SKM-1 (cell line): Measurements from ENCODE around the gene ID2.
A peak's percentile ranks its signal among the peaks of the same experiment; 100 is the strongest.

ENCODE experiments used
- DNase-seq: peaks from one replicate; lab custom pipeline; 2025; ENCODE audit not compliant: unreplicated experiment; lab: John Stamatoyannopoulos, UW

The ID2 gene

DNA sequence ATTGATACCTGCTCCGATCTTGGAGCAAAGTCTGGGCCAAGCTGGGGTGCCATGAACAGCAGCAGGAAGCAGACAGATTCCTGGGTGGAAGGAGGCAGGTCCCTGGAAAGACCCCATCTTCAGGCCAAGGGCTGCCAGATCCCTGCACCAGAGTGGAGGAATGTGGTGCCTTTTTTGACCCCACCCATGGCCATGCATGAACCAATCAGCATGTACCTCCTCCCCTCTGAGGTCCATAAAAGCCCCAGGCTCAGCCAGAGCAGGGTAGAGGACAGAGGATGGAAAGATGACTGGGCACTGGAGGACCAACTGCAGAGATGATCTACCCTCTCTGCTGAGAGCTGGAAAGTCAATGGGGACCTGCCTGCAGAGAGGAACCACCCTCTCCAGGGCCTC lies 34.4 kb upstream of the ID2 start:
- no peak for DNase-seq

DNA sequence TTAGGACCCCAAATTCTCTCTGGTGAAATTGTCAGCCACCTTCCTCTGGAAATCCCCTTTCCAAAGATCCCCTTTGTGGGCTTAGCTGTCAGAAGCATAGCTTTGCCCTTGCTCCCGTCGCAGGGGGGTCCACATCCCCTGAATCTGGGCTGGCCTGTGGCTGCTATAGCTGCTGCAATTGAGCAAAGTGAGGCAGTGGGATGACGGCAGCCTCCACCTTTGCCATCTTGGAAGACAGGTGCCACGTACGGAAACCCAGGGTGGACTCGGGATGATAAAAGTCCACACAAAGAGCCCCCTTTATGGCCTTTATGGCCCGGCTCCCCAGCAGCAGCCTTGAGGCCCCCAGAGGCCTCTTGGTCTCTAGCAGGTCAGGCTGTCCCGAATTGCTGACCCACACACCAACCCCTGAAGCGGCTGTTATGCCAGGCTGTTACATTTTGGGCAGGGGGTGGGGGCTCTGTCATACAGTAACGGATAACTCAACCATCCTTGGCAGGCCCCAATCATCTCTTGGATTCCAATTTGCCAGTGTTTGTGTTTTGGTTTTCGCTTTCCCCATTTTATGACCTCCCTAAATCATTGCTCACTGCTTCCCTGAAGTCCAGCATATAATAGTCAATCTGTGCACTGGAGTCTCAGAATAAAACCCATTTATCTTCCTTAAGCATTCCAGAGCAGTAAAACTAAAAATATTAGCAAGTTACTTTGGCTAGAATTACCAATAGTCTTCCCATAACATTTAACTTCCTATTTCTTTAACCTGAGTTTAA lies 33.2 kb upstream of the ID2 start:
- DNase-seq: no peak

DNA sequence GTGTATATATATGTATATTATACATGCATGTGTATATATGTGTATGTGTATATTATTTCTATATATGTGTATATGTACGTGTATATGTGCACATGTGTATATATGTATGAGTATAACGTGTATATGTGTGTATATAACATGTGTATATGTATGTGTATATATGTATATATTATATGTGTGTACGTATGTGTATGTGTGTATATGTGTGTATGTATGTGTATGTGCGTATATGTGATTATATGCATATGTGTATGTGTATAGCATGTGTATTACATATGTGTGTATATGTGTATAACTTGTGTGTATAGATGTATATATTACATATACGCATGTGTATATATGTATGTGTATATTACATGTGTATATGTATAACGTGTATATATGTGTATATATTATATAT lies 32.1 kb upstream of the ID2 start:
- no peak for DNase-seq

DNA sequence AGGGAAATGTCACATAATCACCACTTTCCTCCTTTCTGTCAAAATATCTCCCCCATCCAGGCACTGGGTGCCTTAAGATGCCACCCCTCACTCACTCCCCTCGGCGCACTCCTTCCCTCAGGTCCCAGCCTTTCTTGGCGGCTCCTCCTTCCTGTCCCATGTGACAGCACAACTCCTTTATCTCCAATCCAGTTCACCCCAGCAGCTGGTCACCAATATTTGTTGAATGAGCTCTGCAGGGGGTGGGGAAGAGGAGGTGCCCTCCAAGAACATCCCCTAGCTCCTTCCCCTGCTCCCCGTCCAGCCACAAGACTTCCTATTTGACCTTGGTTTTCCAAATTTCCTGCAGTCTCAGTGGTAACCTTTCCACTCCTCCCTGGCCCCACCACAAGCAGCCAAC lies 31.6 kb upstream of the ID2 start:
- DNase-seq: no peak

DNA sequence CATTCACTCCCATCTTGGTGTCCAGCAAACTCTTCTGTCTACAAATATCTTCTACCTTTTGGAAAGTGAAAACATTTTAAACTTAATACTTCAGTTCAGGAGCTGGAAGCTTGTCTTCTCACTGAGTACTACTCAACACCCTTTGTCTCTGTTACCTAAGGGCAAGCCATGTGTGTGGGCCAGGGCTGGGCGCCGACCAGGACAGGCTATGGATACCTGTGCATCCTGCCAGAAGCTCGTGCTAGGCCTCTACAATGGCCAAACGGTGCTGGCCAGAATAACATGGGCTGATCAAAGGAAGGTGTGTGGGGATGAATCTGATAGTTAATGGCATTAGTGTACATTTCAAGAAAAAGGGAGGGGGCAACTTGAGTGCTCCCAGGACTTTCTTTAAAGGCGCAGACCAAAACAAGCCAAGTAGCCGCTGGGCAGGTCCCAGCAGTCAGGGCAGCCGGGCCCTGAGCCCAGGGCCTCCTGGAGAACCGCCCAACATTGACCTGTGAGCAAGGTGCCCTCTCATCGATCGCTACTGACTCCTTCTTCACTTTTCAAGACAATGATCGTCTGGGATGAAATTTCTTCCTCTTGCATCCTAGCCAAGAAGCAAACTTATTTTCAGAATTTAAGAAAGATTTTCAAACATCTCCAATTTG lies 29.0 kb upstream of the ID2 start:
- no peak for DNase-seq

DNA sequence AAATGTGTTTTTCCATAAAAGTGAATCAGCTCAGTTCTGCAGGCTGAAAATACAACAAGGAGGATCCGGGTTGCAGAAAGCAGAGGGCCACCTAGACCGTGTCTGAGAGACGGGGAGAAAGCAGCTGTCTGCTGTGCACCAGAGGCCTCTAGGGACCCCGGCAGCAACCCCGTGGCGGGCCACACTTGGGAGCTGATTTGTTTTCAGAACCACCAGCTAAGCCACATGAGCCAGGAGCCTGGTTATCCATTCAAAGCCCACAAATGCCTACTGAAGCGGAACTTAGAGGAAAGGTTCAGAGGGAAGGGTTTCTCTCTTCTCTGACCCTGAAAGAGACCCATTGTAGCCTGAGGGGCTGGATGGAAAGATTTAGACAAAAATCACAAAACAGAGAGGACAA lies 28.4 kb upstream of the ID2 start:
- DNase-seq: no peak

DNA sequence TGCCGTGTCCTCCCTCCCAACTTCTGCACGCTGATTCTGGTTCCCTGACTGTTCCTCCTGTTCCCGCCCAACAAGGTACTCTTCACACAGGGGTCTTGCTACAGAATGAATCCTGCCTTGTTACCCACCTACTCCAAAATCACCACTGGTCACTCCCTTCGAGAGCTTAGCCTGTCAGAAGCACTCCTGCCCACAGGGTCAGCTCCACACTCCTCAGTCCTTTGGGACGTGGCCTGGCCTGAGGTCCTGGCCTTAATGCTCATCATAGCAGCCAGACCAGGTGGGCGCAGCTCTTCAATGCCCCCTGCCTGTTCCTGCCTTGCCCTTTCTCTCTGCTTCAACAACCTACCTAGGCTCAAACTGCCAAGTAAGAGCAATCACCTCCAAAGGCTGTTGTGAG lies 27.8 kb upstream of the ID2 start:
- no peak for DNase-seq

DNA sequence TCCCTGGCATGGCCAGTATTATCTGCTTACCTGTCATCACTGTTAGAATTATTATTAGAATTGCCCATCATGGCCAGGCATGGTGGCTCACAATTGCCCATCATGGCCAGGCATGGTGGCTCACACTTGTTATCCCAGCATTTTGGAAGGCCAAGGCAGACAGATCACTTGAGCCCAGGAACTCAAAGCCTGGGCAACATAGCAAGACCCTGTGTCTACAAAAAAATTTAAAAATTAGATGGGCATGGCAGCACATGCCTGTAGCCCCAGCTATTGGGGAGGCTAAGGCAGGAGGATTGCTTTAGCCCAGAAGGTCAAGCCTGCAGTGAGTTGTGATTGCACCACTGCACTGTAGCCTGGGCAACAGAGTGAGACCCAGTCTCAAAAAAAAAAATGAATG lies 27.4 kb upstream of the ID2 start:
- no peak for DNase-seq

DNA sequence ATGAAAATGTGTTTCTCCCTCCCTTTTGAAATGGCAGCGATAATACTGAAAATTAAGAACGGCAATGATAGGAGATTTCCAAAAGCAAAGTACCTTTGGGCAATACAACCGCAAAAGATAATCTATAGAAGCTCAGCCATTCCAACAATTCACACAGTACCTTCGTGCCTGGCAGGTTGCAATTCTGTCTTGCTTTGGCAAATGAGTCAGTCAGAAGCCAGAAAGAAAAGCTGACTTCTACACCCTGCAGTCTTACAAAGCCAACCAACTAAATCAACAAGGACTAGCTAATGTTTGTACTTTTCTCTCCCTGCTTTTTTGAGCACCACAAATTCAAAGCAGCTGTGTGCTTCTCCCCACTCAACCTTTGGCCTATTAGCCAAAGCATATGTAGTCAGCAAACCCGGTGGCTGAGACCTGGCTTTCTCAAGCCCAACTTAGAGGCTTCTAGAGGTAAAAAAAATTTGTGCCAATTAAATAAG lies 25.7 kb upstream of the ID2 start:
- no peak for DNase-seq

DNA sequence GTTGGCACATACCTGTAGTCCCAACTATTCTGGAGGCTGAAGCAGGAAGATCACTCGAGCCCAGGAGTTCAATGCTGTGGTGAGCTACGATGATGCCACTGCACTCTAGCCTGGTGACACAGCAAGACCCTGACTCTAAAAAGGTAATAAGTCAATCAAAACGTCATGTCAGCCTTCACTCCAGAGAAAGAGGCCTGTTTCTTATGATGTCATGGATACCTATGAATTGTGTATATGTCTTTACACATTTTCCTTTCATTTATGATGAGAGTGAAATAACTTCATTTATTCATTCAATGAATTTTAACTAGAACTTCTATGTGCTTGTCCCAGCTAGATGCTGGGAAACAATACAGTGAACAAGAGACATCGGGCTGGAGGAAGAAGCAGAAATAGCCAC lies 25.0 kb upstream of the ID2 start:
- DNase-seq: no peak

DNA sequence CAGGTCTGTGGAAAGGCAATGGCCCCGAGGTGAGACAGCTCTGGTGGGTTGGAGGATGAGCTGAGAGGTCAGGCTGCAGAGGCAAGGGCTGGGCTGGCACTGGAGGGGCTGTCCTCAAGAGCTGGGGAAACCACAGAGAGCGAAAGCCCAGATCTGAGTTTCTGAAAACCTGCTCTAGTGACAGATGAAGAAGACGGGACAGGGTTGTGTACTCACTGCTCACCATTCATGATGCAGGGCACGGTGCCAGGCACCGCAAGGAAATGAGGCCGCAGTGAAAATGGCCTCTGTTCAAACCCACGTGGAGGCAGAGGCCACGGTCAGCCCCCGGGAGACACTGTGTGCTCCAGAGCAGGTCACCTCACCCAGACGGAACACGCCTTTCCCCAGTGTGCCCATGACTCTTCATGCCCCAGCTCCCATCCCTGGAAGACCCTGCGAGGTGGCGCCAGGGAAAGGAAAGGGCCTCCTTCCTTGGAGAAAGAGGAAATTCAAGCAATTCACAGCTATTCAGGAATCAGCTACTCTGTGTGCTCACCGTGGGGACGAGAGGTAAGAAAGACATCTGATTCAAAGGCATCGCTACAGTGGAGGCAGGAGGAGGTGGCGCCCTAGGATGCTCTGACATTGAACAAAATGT lies 24.3 kb upstream of the ID2 start:
- DNase-seq: no peak

DNA sequence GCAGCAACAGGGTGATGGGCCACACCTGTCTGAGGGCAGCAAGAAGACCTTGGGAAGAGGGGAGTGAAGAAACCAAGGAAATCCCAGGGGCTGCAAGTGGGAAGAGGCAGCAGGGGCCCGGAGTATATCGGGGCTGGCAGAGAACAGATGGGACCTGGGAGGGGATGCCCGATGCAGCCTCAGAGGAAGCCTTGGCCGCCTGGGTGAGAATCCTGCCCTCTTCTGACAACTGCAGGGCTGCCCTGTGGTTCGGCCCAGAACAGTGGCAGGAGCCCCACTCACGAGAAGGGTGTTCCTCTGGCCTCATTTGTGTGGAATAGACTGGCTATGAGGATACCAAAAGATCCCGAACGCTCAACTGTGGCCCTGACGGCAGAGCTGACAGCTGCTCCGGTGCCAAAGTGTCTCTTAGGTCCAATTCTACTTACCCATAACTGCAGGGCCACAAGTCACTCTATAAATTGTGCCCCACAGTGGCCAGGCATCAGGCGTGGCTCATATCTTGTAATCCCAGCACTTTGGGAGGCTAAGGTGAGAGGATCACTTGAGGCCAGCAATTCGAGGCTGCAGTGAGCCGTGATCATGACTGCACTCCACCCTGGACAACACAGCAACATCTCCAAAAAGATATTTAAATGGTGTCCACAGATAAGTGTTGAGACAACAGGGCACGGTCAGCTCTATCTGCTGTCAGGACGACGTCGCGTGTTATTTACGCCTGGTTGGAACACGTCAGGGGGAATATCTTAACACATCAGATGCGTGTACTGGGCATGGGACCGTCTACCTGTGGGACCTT lies 23.6 kb upstream of the ID2 start:
- no peak for DNase-seq

DNA sequence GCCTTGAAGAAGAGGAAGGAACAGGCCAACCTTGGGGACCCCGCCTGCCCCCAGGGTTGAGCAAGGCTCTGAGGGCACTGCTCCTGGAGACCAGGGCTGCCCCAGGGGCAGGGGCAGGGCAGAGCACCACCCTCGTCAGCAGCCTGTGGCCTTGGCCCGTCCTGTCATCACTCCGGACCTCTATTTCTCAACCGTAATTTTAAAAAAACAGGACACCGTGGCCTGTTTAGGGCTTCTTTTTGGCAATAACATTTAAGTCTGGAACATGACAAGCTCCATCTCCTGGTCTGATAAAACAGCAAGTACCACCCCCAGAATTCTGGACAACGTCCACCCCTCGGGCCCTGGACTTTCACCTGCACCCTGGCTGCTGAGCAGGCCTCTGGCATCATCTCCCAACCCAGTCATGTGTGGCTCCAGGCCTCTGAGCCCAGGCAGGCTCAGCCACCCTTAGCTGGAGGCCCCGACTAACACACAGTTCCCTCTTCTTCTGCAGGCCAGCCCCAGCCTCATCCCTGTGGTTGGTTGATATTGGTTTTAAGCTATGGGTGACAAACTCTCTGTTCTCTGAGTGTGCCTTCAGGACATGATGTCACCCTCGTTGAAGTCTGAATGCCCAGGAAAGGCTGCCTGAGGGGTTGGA lies 22.6 kb upstream of the ID2 start:
- peak; percentile 24 for DNase-seq

DNA sequence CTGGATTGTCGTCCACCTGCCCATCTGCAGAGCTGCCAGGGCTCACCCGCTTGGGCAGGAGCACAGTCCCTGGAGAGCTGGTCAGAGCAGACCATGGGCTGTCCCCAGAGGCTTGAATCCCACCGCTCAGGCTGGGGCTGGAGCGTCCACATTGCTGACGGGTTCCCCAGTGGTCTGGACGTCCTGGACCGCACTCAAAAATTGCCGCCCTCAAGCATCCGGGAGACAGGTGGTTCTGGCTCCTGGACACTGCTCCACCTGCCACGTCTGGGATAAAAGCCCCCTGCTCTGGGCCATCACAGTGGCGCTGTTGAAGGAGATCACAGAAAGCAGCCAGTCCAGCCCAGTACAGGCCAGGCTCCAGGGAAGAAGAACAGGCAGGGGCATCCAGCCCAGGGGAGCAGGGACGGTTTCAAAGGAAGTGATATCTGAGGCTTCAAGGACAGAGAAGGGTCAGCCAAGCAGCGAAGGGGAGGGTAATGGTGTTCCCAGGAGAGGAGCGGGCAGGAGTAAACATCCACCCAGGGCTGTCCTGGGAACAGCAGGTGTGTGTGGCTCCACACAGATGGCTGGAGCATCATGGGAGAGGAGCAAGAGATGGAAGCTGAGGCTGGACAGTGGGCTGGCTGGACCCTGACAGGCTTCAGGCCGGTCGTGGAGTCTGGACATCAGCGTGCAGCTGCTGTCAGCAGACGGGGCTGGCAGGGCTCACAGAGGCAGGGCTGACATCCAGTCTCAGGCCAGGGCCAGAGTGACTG lies 21.9 kb upstream of the ID2 start:
- DNase-seq: no peak

DNA sequence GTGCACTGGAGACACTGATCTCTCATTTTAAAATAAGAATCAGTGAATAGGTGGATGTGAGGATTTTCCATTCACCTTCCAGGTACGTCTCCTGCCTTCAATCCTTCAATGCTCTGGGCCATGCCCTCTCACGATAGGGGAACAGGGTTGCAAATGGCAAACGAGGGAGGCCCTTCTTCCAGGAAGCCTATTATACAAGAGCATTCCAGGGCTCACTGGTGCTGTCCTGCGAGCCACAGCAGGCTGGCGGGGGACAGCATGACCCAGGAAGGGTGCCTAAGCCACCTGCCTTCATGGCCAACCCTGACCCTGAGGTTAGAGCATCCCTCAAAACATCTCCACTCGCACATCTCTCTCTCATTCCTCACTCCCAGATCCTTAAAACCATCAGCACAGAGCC lies 20.6 kb upstream of the ID2 start:
- no peak for DNase-seq

DNA sequence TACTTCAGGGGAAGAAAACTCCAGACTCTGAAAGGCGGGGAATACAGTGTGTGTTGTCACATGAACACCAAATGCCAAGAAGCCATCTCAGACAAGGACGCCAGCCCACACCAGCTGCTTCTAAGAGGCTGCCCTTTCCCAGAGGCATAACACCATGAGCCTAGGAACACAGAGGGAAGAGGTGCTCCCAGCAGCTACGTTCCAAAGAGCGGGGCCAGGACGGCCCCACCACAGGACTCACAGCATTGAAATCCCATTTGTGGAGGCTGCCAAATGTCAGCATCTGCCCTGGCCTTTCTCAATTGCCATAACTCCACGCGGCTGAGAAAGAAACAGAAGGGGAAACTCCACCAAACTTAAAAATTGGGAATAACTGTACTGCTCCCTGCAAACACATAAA lies 20.1 kb upstream of the ID2 start:
- no peak for DNase-seq

DNA sequence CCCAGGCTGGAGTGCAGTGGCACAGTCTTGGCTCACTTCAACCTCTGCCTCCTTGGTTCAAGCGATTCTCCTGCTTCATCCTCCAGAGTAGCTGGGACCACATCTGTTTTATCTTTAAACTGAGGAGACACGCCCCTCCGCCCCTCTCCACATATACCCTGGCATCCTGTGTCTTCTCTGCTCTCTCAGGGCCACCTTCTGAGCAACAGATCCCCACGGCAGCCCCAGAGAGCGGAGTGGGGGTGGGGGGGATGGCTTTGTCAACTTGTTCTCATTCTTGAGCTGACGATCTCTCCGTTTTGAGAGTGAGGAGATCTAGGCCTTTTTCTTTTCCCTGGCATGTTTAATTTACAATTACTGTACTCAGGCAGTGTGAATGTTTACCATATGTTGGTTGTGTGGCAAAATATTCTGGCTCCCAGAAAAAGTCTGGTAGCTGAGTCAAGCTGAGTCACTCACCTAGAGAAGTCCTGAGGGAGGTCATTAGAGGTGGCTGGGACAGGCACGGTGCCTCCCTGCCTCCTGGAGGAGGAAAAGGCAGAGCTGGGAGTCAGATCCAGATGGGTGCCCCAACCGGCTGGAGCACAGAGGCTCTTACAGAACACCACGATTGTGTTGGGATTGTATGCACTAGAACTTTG lies 19.5 kb upstream of the ID2 start:
- no peak for DNase-seq

DNA sequence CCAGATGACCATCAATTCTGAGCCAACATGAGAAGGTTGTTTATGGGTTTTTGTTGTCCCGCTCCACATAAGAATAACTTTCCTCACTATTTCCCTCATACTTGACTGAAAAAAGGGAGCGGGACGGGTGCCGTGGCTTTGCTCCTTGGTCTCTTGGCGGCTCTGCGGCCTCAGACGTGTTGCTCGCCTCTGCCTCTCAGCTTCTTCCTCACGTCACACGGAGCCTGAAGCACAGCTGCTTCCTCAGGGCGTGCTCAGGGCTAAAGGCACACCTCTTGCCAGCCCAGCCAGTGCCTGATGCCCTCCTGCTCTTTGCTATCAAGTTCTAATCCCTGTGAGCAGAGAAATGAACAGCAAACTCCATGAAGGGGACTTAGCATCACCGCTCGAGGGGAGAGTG lies 17.9 kb upstream of the ID2 start:
- DNase-seq: no peak

DNA sequence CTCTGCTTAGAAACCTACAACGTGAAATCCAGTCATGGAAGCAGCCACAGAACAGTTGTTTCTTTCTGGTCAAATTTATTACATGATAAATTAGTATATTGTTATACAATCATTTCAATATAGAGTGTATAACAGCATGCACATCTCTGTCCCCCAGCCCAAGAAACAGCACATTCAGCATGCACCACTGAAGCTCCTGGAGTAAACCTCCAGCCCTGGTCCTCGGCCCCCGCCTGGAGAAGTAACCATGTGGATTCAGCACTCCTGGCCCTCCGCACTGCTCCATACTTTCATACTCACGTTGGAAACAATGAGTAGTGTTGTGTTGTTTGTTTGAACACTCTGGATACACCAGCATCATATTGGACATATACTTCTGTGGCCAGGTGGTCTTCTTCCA lies 15.3 kb upstream of the ID2 start:
- DNase-seq: no peak
